8988T (cell line): ENCODE measurements around the gene RFC3.

ENCODE experiments used
- DNase-seq: peaks from one replicate; pipeline ENCODE4 v3.0.0; 2011

RFC3 gene

GRCh38 chr13:33815011-33815550 lies 2.9 kb upstream of the RFC3 start:
- DNase-seq, result no peak

- DNase-seq, result no peak
Measured at GRCh38 chr13:33816912-33817311, 1.0 kb upstream of the RFC3 start.

GRCh38 chr13:33817513-33817900 lies 442 bp upstream of the RFC3 start:
- no peak for DNase-seq

- DNase-seq, result no peak
Measured at GRCh38 chr13:33825083-33825482, 7.1 kb downstream of the RFC3 start.

- no peak for DNase-seq
Measured at GRCh38 chr13:33827139-33827538, 9.2 kb downstream of the RFC3 start.

GRCh38 chr13:33828431-33829129 lies 10.6 kb downstream of the RFC3 start:
- DNase-seq, result no peak

GRCh38 chr13:33832872-33833271 lies 14.9 kb downstream of the RFC3 start:
- no peak for DNase-seq

GRCh38 chr13:33838647-33839046 lies 20.7 kb downstream of the RFC3 start:
- DNase-seq, result no peak

- DNase-seq, result no peak
Measured at GRCh38 chr13:33840402-33840801, 22.5 kb downstream of the RFC3 start.

GRCh38 chr13:33842207-33842606 lies 24.3 kb downstream of the RFC3 start:
- DNase-seq, result no peak

- DNase-seq, result no peak
Measured at GRCh38 chr13:33842986-33843385, 25.0 kb downstream of the RFC3 start.

- DNase-seq, result no peak
Measured at GRCh38 chr13:33845572-33846302, 27.8 kb downstream of the RFC3 start.

GRCh38 chr13:33846303-33847062 lies 28.5 kb downstream of the RFC3 start:
- DNase-seq, result no peak

GRCh38 chr13:33849211-33849610 lies 31.3 kb downstream of the RFC3 start:
- no peak for DNase-seq

GRCh38 chr13:33855371-33855895 lies 37.5 kb downstream of the RFC3 start:
- DNase-seq, result no peak

- no peak for DNase-seq
Measured at GRCh38 chr13:33859691-33860303, 41.8 kb downstream of the RFC3 start.

- DNase-seq, result no peak
Measured at GRCh38 chr13:33860526-33860925, 42.6 kb downstream of the RFC3 start.

GRCh38 chr13:33862016-33862415 lies 44.1 kb downstream of the RFC3 start:
- DNase-seq, result no peak

- DNase-seq, result no peak
Measured at GRCh38 chr13:33863188-33863789, 45.3 kb downstream of the RFC3 start.

- no peak for DNase-seq
Measured at GRCh38 chr13:33865945-33866344, 48.0 kb downstream of the RFC3 start.

GRCh38 chr13:33867472-33867871 lies 49.5 kb downstream of the RFC3 start:
- DNase-seq, result no peak

- no peak for DNase-seq
Measured at GRCh38 chr13:33868343-33868994, 50.5 kb downstream of the RFC3 start.
